ENCODE data around the gene ANKRD13D. TPM values are rescaled to one million over a fixed set of nuclear protein-coding genes. Genes with fewer than 3 reads are reported as not detected.

Gene ANKRD13D
- total and polyA plus RNA-seq, 2 of the 8 experiments (the other 6 are each of a cell fraction or from before 2014, with no cell fraction given): 24.9 to 26.5 TPM

DNA sequence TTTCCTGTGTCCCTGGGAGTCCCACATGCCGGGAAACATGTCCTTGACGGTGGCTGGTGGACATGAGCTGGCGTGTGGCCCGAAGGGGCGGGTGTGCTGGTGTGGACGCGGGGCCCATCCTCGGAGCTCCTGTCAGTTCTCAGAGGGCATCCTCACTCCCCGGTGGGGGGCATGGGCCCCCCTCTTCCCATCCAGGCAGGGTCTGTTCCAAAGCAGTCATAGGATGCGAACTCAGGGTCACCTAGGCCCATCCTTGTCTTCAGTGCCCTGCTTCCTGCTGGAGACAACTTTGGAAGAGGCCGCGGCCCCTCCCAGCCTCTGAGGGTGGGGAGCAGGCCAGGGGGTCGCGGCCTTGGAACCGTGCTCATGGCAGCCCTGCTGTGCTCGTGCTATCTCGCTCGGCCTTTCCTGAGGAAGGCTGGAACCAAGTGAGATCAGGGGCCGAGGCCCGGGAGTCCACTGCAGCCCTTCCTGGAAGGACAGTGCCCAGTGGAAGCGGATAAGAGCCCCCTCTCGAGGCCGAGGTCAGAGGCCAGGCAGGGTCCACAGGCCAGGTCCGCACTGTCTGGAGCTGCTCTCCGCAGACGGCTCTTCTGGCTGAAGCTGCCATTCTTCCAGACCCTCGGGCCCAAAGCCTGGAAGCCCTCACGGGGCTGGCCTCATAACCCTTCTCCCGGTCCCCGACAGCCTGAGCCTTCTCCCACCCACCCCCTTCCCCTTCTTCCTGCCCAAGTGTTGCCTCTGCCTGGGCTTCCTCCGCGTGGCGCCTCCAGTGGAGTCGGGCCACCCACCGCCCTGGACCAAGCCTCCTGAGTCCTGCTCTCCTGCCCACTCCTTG, 14.1 kb upstream of the ANKRD13D start (continued):
- no peak for TF ChIP-seq HDAC6 (IDR thresholded peaks at IDR 0.05; ENCODE audit: low read depth, low read length)
- no peak for TF ChIP-seq CREB1 (IDR thresholded peaks at IDR 0.05)
- no peak for TF ChIP-seq E2F6 (IDR thresholded peaks at IDR 0.05)
- no peak for TF ChIP-seq RAD21 (IDR thresholded peaks at IDR 0.05 in 1 of 2, conservative IDR thresholded peaks at IDR 0.05 in 1 of 2; ENCODE audit: low read depth in 2 of 2, low read length in 2 of 2)
- no peak for TF ChIP-seq SIRT6 (IDR thresholded peaks at IDR 0.05; ENCODE audit: low read length)
- no peak for TF ChIP-seq CHD1 (IDR thresholded peaks at IDR 0.05; ENCODE audit: low read depth, low read length)
- no peak for TF ChIP-seq FOSL1 (IDR thresholded peaks at IDR 0.05; ENCODE audit: insufficient read depth, low read depth, low read length)
- no peak for TF ChIP-seq SRF (IDR thresholded peaks at IDR 0.05; ENCODE audit: low read depth, low read length)
